Cardiac fibroblast (primary cell): ENCODE data around the gene CSRNP3.
A peak's percentile ranks its signal among the peaks of the same experiment; 100 is the strongest.

Source experiments
- DNase-seq, 2 donors: peaks; one replicate each; pipeline versions ENCODE4 v3.0.0 to v3.0.0-alpha.2; 2010; ENCODE audit warnings: low read depth in 2 of 2
- H3K4me3 ChIP-seq, 2 donors: replicated peaks in 1 of 2; 1 replicate in 1 of 2; 2 replicates in 1 of 2; pipeline ENCODE4 v1.5.1; 2011; ENCODE audit warnings: low read depth in 2 of 2, low read length in 2 of 2, mild to moderate bottlenecking in 2 of 2, moderate library complexity in 1 of 2
- CTCF ChIP-seq: IDR thresholded peaks from one replicate; pipeline ENCODE4 v1.5.1; 2011; ENCODE audit warnings: low read depth, mild to moderate bottlenecking, low read length, inconsistent platforms

The CSRNP3 gene

GRCh38 chr2:165623783-165624469 is 154.4 kb downstream of the CSRNP3 start:
- H3K4me3 ChIP-seq, result no peak overlapping the region
- no peak for DNase-seq
- no peak for TF ChIP-seq CTCF

GRCh38 chr2:165624470-165624800 is 154.9 kb downstream of the CSRNP3 start:
- no peak overlapping the region for H3K4me3 ChIP-seq
- no peak for DNase-seq
- no peak for TF ChIP-seq CTCF

- peak; percentile 14 to 75 for DNase-seq
- no peak overlapping the region for H3K4me3 ChIP-seq
- TF ChIP-seq CTCF, result no peak
These were observed 158.0 kb downstream of the CSRNP3 start for GRCh38 chr2:165627470-165627869.

GRCh38 chr2:165629776-165630175 is 160.3 kb downstream of the CSRNP3 start:
- TF ChIP-seq CTCF, result no peak
- no peak for DNase-seq

GRCh38 chr2:165630236-165630635 is 160.7 kb downstream of the CSRNP3 start:
- no peak for DNase-seq
- no peak for TF ChIP-seq CTCF
- H3K4me3 ChIP-seq, result no peak overlapping the region

More at GRCh38 chr2:165629776-165630175, 160.3 kb downstream of the CSRNP3 start:
- no peak overlapping the region for H3K4me3 ChIP-seq

GRCh38 chr2:165631089-165631488 is 161.6 kb downstream of the CSRNP3 start:
- H3K4me3 ChIP-seq, result no peak overlapping the region
- no peak for TF ChIP-seq CTCF
- DNase-seq, result no peak

- H3K4me3 ChIP-seq, result no peak overlapping the region
- no peak for DNase-seq
- no peak for TF ChIP-seq CTCF
These were observed 163.1 kb downstream of the CSRNP3 start for GRCh38 chr2:165632594-165632993.
